Stimulated activated CD4-positive, alpha-beta T cell treated with anti-CD3 and anti-CD28 coated beads, TNF-alpha, amount 100 ng/mL, for 24 hours (primary cell): ENCODE results near the gene RPL23.

Source experiments
- DNase-seq, 3 experiments: peaks; one replicate each; pipeline ENCODE4 v3.0.0-alpha.2; 2020; ENCODE audit warnings: low read depth in 3 of 3

RPL23 gene

GRCh38 chr17:38883592-38884526, 30.3 kb upstream of the RPL23 start:
- DNase-seq, result no peak

DNA sequence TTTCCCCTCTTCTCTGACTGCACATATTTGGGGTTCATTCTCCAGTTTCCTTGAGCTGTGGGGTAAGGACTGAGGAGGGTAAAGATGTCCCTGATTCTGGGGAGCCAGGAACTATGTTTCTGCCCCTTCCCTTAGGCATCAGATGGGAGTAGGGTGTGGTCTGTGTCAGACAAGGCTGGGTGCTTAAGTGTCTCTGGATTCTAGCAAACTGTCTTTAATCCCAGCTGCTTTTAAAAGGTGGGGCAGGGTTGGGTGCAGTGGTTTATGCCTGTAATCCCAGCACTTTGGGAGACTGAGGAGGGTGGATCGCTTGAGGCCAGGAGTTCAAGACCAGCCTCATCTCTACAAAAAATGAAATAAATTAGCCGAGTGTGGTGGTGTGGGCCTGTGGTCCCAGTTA, 29.3 kb upstream of the RPL23 start:
- no peak for DNase-seq

DNA sequence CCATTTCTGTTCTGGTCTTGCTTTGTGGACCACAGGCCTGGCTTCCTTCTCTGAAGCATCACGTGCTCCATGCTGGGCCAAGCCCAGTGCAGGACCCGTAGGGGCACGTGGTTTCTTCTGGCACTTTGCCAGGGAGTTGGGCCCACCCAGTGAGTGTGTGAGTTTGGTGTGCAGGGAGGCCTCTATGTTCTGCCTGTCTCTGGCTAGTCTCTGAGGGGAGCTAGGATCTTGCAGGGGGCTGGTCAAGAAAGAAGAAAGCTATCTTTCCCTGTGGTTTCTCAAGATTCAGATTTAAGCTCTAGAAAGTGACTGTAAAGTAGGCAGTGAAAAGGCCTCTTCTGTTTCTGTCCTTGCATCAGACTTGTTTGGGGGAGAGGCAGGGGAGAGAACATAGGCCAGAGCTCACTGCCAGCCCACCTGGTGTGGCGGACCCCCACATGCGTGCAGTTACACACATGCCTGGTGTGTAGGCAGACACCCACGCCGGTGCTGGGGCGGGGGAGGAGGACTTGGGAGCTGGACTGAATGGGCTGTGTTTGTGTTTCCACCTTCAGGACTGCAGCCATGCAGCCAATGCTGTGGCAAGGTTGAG, 28.2 kb upstream of the RPL23 start:
- DNase-seq, result peak in 1 of 3 experiments; percentile 48

DNA sequence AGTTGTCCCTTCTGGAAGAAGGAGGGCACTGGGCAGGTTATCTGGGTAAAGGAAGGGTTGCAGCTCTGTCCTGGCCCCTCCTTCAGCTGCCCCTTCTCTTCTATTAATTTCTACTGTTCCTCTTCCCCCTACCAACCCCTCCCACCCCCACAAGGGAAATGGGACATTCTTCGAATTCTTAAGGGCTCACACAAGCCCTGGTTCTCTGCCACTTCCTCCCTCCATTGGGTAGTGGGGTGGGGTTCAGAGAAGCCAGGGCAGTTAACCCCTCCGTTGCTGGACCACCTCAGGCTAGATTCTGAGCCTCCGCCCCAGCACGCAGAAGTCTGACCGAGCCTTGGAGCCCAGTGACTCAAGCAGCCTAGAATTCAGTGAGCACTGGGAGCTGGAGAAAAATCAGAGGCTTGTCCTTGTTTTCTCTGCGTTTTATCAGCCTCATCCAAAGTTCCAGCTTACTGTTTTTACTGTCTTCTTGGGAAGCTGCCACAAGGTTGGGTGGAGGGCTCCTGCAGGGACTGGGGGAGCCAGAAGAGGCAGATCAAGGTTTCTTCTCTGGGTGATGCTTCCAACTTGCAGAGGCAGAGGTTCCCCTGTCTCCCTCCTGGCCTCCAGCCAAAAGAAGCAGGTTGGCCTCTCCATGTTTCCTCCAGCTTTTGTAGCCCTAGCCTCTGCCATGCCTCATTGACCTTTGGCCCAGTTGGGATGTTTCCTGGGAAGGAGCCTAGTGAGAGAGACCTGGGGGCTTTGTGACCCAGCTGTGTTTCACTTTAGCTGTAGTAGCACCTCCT, 26.6 kb upstream of the RPL23 start:
- DNase-seq, result no peak

- peak in 1 of 3 experiments; percentile 20 for DNase-seq
These were observed 23.8 kb upstream of the RPL23 start for GRCh38 chr17:38877130-38877851.

- DNase-seq, result no peak
These were observed 22.1 kb upstream of the RPL23 start for GRCh38 chr17:38875477-38876075.

DNA sequence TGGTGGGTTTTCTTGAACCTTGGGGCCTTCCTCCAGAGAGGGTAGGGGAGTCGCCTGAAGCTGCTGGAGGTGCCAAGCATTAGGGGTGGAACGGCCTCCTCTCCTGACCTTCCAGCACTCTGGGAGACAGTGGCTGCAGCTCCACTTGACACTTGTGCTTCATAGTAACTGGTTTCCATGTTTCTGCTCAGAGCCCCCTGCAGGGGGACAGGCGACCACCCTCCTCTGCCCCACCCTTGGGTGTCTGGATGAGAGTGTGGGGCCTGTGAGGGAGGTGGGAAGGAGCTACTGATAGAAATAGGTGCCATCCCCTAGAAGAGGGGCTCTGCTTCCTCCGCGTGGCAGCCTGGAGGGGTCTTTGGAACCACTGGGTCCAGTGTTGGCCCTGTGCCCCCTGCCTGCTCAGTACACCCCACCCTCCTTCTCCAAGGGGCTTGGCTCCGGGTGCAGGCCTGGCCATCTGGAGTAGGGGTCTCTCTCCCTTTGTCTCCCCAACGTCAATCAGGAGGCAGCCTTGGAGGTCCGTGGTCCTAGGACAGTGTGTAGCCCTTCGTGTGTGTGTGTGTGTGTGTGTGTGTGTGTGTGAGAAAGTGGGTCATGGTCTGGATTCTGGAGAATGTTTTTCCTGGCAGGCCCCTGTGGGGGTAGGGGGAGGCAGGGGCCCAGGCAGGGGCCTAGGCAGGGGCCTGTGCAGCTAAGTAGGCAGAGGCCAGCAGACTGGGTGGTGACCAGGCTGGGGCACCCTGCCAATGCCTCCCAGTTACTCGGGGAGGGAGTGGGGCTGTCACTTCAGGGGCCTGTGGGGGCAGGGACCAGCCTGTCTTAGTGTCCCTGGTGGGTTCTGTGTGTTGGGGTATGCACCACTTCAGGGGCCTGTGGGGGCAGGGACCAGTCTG, 21.2 kb upstream of the RPL23 start:
- DNase-seq, result no peak

GRCh38 chr17:38873640-38874380, 20.3 kb upstream of the RPL23 start:
- DNase-seq, result no peak

DNA sequence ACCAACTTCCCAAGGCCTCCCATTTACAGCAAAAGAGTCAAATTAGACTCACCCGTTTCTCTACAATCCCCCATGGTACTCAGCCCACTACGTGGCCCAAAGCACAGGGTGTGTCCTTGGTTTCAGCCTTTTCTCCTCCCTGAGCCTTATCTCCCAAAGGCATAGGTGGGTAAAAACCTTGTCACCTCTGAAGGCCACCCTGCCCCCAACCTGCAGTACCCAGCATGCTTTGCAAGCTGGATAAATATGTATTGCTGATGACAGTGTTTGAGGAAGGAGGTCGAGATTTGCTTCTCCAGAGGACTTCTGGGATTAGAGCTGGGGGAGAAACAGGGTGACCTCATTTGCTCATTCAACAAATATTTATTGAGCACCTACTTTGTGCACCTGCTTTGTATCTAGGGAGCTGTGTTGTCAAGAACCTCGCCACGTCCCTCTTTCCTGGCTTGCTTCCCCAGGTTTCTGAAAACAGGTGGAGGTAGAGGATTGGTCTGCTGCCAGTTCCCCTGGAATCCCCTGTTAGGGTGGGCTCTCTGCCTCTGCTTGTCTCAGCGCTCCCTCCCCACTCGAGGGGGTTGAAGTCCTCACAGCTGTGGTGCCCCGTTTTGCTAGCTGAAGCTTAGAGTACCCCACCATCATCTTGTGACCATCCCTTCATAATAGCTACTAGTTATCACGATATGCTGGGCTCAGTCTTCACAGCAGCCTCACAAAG, 19.3 kb upstream of the RPL23 start:
- DNase-seq, result no peak

GRCh38 chr17:38872027-38872511, 18.5 kb upstream of the RPL23 start:
- no peak for DNase-seq

- DNase-seq, result peak; percentile 52 to 79 (median 69)
These were observed 17.9 kb upstream of the RPL23 start for GRCh38 chr17:38871247-38872015.

DNA sequence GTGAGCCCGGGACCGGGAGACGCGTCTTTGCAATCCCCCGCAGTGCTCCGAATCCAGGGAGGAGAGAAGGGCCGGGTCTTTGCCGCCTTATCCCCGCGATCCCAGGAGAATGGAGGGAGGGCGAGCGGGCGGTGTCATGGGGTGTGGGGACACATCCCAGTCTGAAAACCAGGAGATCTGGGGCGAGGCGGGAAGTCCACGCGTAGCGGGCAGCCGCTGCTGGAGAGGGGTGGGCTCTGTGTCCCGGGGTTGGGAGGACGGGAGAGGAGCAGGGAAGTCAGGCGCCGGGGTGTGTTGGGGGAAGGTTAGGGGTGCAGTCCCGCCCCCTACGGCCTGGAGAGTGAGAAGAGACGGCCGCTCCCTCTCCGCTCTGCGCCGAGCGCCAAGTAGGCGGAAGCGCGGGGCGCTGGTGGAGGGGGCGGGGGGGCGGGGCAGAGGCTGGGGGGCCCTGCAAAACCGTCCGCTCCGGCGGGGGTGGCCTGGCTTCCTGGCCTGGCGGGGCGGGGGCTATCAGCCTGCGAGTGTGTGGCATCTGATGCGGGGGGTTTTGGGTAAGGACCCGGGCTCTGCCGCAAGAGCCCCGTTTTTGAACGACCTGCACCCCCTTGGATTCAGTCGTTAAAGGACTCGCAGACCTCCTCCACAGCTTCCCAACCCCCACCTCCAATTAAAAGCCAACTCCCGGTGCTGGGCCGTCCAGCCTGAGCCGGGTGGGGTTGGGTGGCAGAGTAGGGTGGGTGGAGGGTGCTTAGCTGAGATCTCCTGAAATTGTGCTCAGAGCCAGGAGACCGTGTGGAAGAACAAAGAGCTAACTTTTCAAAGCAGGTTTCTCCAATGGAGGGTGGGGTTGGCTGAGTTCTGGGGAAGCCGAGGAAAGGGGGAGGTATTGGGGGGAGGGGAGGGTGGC, 17.0 kb upstream of the RPL23 start:
- peak; percentile 39 to 78 (median 40) for DNase-seq

- peak; percentile 73 to 85 (median 78) for DNase-seq
These were observed 16.2 kb upstream of the RPL23 start, which contains the start of gene LASP1 for GRCh38 chr17:38869526-38870258. LASP1 (plus strand) TSS chr17:38870058; CDS start chr17:38870190, 132 bp downstream.

DNA sequence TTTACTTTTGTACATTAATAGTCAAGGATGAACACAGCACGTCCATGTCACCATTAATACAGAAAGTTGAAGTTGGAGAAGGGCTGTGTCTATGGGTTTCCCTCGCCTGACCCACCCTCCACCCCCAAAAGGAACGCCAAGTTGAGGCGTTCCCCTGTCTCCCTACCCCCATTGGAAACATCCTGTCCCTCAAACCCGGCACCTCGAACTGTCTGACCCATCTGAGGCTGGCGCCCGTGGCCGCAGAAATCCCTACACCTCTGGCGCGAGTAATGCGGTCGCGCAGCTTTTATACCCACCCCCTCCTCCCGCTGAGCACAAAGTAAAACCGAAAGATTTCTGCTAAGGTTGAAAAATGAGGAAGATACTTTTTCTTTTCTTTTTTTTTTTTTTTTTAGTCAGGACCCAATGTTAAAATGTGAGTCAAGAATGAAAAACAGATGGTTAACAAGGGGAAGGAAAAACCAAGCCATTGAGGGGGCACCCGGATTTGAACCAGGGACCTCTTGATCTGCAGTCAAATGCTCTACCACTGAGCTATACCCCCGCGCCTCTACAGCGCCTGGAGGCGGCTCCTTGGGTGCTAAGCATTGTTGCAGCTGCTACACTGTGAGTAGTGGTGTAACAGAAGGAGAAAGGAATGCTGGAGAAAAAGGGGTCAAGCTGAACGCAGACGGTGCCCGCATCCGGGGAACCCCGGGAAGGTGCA, 15.4 kb upstream of the RPL23 start:
- DNase-seq, result peak; percentile 85 to 90 (median 89)
